Lung (tissue), 12 donors: ENCODE results near the gene TMEM129. TPM values are rescaled to one million over a fixed set of nuclear protein-coding genes. Genes with fewer than 3 reads are reported as not detected.

Source experiments
- ATAC-seq: fragments of 200-7000 bp; cut with Tn5 transposase; one replicate; pipeline ENCODE4 v1.9.1; 2020; ENCODE audit warnings: moderate number of reproducible peaks; ENCODE audit not compliant: insufficient read depth, low FRiP score
- DNase-seq, 3 donors: peaks; one replicate each; pipeline ENCODE4 v3.0.0-alpha.2; 2013 to 2017
- H3K27ac ChIP-seq, 2 donors: one replicate each; pipeline ENCODE4 v1.5.1; 2013; ENCODE audit warnings: mild to moderate bottlenecking in 2 of 2, moderate library complexity in 2 of 2, control low read depth in 1 of 2, inconsistent platforms in 1 of 2, low read depth in 1 of 2, low read length in 1 of 2
- H3K27me3 ChIP-seq, 3 donors: one replicate each; pipeline ENCODE4 v1.5.1; 2013; ENCODE audit warnings: low read length in 2 of 3; ENCODE audit not compliant: control insufficient read depth in 3 of 3, insufficient read depth in 3 of 3
- H3K36me3 ChIP-seq, 4 donors: one replicate each; pipeline ENCODE4 v1.5.1; 2013; ENCODE audit warnings: low read length in 4 of 4, mild to moderate bottlenecking in 1 of 4, moderate library complexity in 1 of 4; ENCODE audit not compliant: control insufficient read depth in 4 of 4, insufficient read depth in 4 of 4
- H3K4me1 ChIP-seq, 5 donors: one replicate each; pipeline ENCODE4 v1.5.1; 2013; ENCODE audit warnings: low read length in 5 of 5, mild to moderate bottlenecking in 2 of 5, moderate library complexity in 1 of 5; ENCODE audit not compliant: control insufficient read depth in 5 of 5, insufficient read depth in 5 of 5
- H3K4me3 ChIP-seq: one replicate; pipeline ENCODE4 v1.5.1; 2013; ENCODE audit warnings: mild to moderate bottlenecking, control low read depth, moderate library complexity
- H3K9ac ChIP-seq, 2 donors: one replicate each; pipeline ENCODE4 v1.5.1; 2013; ENCODE audit warnings: low read length in 2 of 2, control low read depth in 1 of 2; ENCODE audit not compliant: insufficient read depth in 1 of 2
- H3K9me3 ChIP-seq, 4 donors: one replicate each; pipeline ENCODE4 v1.5.1; 2013; ENCODE audit warnings: low read length in 3 of 4, mild to moderate bottlenecking in 1 of 4, moderate library complexity in 1 of 4; ENCODE audit not compliant: control insufficient read depth in 4 of 4, insufficient read depth in 3 of 4
- CTCF ChIP-seq: IDR thresholded peaks from 2 replicates; pipeline ENCODE4 v1.5.1; 2012; ENCODE audit warnings: mild to moderate bottlenecking; ENCODE audit errors: control extremely low read depth, extremely low read depth
- WGBS, 2 donors: extraction: QIAGEN DNeasy Blood & Tissue Kit; methylation state at CpG; one replicate each; pipeline ENCODE4 v1.1.7; 2013; 5-methylcytosine and 5-hydroxymethylcytosine counted together
- polyA plus RNA-seq, 2 donors: library from polyadenylated mRNA; stranded (reverse); fragments of 200-250 nt; gene quantifications; one replicate each; pipeline ENCODE4 v1.2.1, GENCODE V29; 2013
- total RNA-seq, 2 donors: library from RNA; depleted of rRNA in 1 of 2; stranded (reverse); fragments of >200 nt in 1 of 2; gene quantifications; one replicate each; pipeline ENCODE4 v1.2.1, GENCODE V29; 2014 to 2021
- donor health status: control.
- donor health status: control.
- donor health status: Bipolar disorder and iron deficiency.
- donor health status: healthy.
- donor health status: DM: yes; HTN: yes; CAD: no.

TMEM129 gene
- total and polyA plus RNA-seq, 4 donors = 16.6 to 45.2 (median 37.8) TPM

- DNase-seq = no peak
- H3K27me3 ChIP-seq = no peaks in the 10 kb centered on the region
- peaks cover 0 to 21% (median 19%) of the 10 kb centered on the region in 5 donors for H3K4me1 ChIP-seq
- H3K27ac ChIP-seq = no peak overlapping the region
- ATAC-seq = no peak
- no peaks in the 10 kb centered on the region for H3K9me3 ChIP-seq
- H3K9ac ChIP-seq = no peak overlapping the region
- WGBS, 2 donors = 69 to 77% methylated on average over 16 to 17 of the region's 17 CpGs
- no peak overlapping the region for H3K4me3 ChIP-seq
- no peaks in the 10 kb centered on the region for H3K36me3 ChIP-seq
- no peak for TF ChIP-seq CTCF
Observed at GRCh38 chr4:1757836-1758235, 36.7 kb upstream of the TMEM129 start.

- no peak overlapping the region for H3K4me3 ChIP-seq
- no peaks in the 10 kb centered on the region for H3K9me3 ChIP-seq
- DNase-seq = no peak
- no peak overlapping the region for H3K27ac ChIP-seq
- no peaks in the 10 kb centered on the region for H3K36me3 ChIP-seq
- no peak for TF ChIP-seq CTCF
- H3K9ac ChIP-seq = no peak overlapping the region
- peaks cover 0 to 26% (median 23%) of the 10 kb centered on the region in 5 donors for H3K4me1 ChIP-seq
- WGBS, 2 donors = 87 to 88% methylated on average over 16 to 20 of the region's 20 CpGs
- ATAC-seq = no peak
- no peaks in the 10 kb centered on the region for H3K27me3 ChIP-seq
Observed at GRCh38 chr4:1756893-1757779, 36.0 kb upstream of the TMEM129 start.

- ATAC-seq (no peak), DNase-seq (no peak)
- Histone ChIP-seq H3K9me3 (no peaks in the 10 kb centered on the region), H3K4me3 (no peak overlapping the region), H3K9ac (no peak overlapping the region), H3K27me3 (no peaks in the 10 kb centered on the region), H3K27ac (no peak overlapping the region), H3K4me1 (peaks cover 0 to 32% (median 23%) of the 10 kb centered on the region in 5 donors), H3K36me3 (no peaks in the 10 kb centered on the region)
- WGBS, 2 donors = 59 to 70% methylated on average over 17 to 18 of the region's 18 CpGs
- no peak for TF ChIP-seq CTCF
Observed at GRCh38 chr4:1756079-1756478, 35.0 kb upstream of the TMEM129 start.
